Progenitor cell of endocrine pancreas (in vitro differentiated cells): ENCODE measurements around the gene PRKACA. TPM values are rescaled to one million over a fixed set of nuclear protein-coding genes. Genes with fewer than 3 reads are reported as not detected.

Experiments used
- DNase-seq: peaks from one replicate; pipeline ENCODE4 v3.0.0; 2021; ENCODE audit warnings: low spot score; ENCODE audit not compliant: unreplicated experiment
- H3K27ac Mint-ChIP-seq: 2 replicates; pipeline ENCODE4 v1.8.0; 2021; ENCODE audit warnings: mild to moderate bottlenecking, moderate library complexity, mixed read lengths
- H3K27me3 Mint-ChIP-seq: 2 replicates; pipeline ENCODE4 v1.8.0; 2021; ENCODE audit warnings: mixed read lengths
- H3K36me3 Mint-ChIP-seq: 2 replicates; pipeline ENCODE4 v1.8.0; 2022; ENCODE audit warnings: mixed read lengths; ENCODE audit not compliant: insufficient read depth
- H3K4me1 Mint-ChIP-seq: 2 replicates; pipeline ENCODE4 v1.8.0; 2021; ENCODE audit warnings: low read depth, mixed read lengths
- H3K4me3 Mint-ChIP-seq: 2 replicates; pipeline ENCODE4 v1.8.0; 2021; ENCODE audit warnings: low read depth, mild to moderate bottlenecking, moderate library complexity, mixed read lengths
- H3K9me3 Mint-ChIP-seq: 2 replicates; pipeline ENCODE4 v1.8.0; 2021; ENCODE audit warnings: low read depth, mixed read lengths
- CTCF ChIP-seq: fragments of 200-600 bp; sonication (generic); IDR thresholded peaks from one replicate; pipeline ENCODE4 v1.5.0; 2021; ENCODE audit warnings: antibody characterized with exemption, mild to moderate bottlenecking; ENCODE audit not compliant: unreplicated experiment
- total RNA-seq: library from RNA; stranded (reverse); gene quantifications from 2 replicates; pipeline ENCODE4 v1.2.1, GENCODE V29; 2021

PRKACA gene
- total RNA-seq, 1 donor from 2014 or later: 87.4 TPM

DNA sequence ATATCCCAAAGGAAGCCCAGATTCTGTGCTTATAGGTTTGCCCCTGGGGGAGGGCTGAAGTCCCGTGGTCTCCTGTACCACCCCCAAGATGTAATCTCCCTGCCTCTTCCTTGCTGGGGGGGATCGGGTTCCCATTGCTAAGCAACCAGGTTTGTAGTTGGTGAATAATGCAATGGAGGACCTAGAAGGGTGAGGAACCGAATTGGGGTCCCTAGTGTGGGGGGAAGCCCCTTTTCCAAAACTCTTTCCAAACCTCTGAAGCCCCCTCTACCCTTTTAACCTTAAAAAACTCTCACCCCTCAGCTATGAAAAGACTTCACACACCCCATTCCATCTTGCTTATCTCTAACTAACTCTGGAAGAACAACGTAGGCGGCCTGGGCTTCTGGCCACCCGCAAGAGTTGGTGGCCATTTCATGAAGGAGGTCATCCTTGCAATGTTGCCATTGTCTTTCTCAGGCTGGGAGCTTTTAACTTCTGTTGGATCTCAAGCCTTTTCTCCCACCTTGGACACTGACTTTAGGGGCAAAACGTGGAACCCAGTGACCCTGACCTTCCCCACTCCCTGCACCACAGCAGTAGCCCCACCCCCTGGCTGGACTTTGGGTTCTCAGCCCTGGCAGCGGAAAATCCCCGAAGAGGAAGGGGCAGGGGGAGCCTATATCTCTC is 56.3 kb downstream of the PRKACA start:
- Mint-ChIP-seq H3K36me3 (no peaks in the 10 kb centered on the region), H3K27ac (no peak overlapping the region), H3K4me1 (peaks cover 6% of the 10 kb centered on the region), H3K9me3 (no peaks in the 10 kb centered on the region), H3K4me3 (peak overlapping the region; percentile 8), H3K27me3 (peaks cover 38% of the 10 kb centered on the region)
- TF ChIP-seq CTCF: no peak
- no peak for DNase-seq

DNA sequence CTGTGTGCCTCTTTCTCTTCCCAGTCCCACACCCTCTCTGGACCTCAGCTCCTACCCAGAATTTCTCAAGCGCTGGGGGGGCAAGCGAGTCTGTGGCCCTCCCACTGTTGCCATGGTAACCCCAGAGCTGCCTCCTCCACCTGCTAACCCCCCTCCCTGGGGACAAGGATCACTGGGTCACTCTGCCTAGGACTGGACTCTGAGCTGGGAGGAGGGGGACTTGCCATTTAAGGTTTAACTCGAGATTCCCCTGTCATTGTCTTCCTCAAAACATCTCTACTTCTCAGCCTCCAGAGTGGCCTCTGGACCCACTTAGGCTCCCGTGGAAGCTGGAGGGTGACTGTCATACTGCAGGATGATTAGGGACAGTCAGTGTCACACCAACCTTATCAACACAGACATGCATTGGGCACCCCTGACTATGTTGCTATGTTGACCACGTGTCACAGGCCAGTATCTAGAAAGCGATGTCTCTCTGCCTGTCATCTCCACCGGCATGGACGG is 57.9 kb downstream of the PRKACA start:
- no peak for TF ChIP-seq CTCF
- Mint-ChIP-seq H3K27me3 (peaks cover 52% of the 10 kb centered on the region), H3K4me1 (peaks cover 6% of the 10 kb centered on the region), H3K9me3 (no peaks in the 10 kb centered on the region), H3K4me3 (no peak overlapping the region), H3K27ac (no peak overlapping the region), H3K36me3 (no peaks in the 10 kb centered on the region)
- DNase-seq: no peak

- no peaks in the 10 kb centered on the region for H3K9me3 Mint-ChIP-seq
- no peak overlapping the region for H3K4me3 Mint-ChIP-seq
- peak; percentile 61 for TF ChIP-seq CTCF
- H3K4me1 Mint-ChIP-seq: peaks cover 6% of the 10 kb centered on the region
- H3K27me3 Mint-ChIP-seq: peaks cover 58% of the 10 kb centered on the region
- H3K27ac Mint-ChIP-seq: no peak overlapping the region
- DNase-seq: no peak
- H3K36me3 Mint-ChIP-seq: no peaks in the 10 kb centered on the region
Measured at GRCh38 chr19:14059093-14059480, 58.5 kb downstream of the PRKACA start.

DNA sequence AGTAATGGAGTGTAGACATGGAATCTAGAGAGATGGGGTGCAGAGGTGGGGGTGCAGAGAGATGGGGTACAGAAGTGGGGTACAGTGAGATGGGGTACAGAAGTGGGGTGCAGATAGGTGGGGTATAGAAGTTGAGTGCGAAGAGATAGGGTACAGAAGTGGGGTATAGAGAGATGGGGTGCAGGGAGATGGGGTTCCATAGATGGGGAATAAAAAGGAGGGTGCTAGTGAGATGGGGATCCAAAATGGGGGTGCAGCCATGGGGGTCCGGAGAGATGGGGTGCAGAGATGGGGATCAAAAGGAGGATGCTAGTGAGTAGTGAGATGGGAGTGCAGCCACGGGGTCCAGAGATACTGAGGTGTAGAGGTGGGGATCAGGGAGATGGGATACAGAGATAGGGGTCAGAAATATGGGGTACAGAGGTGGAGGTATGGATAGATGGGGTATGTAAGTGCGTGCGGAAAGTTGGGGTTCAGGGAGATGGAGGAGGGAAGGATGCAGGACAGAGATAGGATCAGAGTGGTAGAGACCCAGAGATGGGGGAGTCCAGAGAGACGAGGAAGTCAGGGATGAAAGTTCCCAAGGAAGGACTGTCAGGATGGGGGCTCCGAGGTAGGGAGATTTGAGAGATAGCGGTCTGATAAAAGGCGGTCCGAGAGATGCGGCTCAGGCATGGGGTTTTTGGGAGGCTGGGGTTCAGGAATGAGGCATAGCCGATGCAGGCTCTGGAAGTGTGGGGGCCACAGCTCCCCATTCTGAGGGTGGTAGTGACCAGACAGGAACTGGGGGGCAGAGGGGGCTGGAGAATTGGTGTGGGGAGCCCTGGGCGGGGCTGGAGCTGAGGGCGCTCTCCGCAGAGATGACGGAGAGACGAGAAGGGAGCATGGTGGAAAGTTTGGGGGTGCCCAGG is 59.1 kb downstream of the PRKACA start:
- Mint-ChIP-seq H3K36me3 (peaks cover 1% of the 10 kb centered on the region), H3K27me3 (peaks cover 62% of the 10 kb centered on the region), H3K4me3 (no peak overlapping the region), H3K9me3 (no peaks in the 10 kb centered on the region), H3K27ac (no peak overlapping the region), H3K4me1 (peaks cover 6% of the 10 kb centered on the region)
- DNase-seq: no peak
- no peak for TF ChIP-seq CTCF

GRCh38 chr19:14056741-14057356 is 60.7 kb downstream of the PRKACA start:
- no peak for DNase-seq
- TF ChIP-seq CTCF: no peak
- Mint-ChIP-seq H3K4me3 (peak overlapping the region; percentile 11), H3K27ac (no peak overlapping the region), H3K4me1 (peaks cover 4% of the 10 kb centered on the region), H3K27me3 (peaks cover 62% of the 10 kb centered on the region), H3K9me3 (no peaks in the 10 kb centered on the region), H3K36me3 (peaks cover 1% of the 10 kb centered on the region)
